ENCODE data around the gene KIF23.

GRCh38 chr15:69388260-69388705 is 25.9 kb upstream of the KIF23 start:
- TF ChIP-seq CTCF (conservative IDR thresholded peaks at IDR 0.05; ENCODE audit: low read depth, low read length) (no peak), EZH2phosphoT487 (IDR thresholded peaks at IDR 0.05; ENCODE audit: borderline replicate concordance, low read length) (no peak)
